Purkinje cell (primary cell): Measurements from ENCODE around the gene KDM2A. TPM values are rescaled to one million over a fixed set of nuclear protein-coding genes. Genes with fewer than 3 reads are reported as not detected.

Experiments used
- polyA plus RNA-seq: library from polyadenylated mRNA; unstranded; fragments of >200 nt; fragmentation: Nextera tagmentation; gene quantifications from 2 replicates; pipeline ENCODE4 v1.2.1, GENCODE V29; 2014

KDM2A gene
- 7.3 and 8.0 TPM in 2 replicates for polyA plus RNA-seq

DNA sequence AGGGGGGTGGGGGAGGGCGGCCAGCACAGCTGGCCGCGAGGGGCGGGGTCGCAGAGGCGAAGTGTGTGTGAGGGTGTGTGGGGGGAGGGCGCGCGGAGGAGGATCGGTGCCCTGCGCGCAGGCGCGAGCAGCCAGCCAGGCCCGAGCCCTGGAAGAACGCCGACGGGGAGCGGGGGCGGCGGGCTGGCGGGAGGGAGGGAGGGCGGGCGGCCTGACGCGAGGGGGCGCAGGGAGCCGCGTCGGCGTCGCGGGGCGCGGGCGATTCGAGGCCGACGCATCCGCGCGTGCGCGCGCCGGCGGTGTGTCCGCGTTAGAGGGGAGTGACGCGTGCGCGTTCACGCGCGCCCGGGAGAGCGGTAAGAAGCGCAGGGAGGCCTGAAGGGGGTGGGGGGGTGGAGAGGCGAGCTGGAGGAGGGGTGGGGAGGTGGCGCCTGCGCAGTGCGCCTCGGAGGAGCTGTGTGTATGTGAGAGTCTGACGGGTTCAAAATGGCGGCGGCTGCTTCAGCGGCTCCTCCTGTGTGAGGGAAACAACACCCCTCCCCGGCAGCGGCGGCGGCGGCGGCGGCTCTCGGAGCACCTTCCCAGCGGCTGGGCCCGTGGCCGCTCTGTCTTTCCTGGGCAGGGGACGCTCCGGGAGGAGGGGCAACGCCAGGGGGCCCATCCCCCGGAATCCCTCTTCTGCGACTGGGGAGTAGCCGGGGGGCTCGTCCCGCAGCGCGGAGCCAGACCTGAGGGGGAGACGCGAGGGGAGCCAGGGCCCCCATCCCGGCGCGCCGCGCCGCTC is at the start of gene KDM2A:
TSS of gene KDM2A (plus strand) at position 463 of the 784 bp plus-strand sequence. CDS start 2,054 bp downstream, outside the sequence.

DNA sequence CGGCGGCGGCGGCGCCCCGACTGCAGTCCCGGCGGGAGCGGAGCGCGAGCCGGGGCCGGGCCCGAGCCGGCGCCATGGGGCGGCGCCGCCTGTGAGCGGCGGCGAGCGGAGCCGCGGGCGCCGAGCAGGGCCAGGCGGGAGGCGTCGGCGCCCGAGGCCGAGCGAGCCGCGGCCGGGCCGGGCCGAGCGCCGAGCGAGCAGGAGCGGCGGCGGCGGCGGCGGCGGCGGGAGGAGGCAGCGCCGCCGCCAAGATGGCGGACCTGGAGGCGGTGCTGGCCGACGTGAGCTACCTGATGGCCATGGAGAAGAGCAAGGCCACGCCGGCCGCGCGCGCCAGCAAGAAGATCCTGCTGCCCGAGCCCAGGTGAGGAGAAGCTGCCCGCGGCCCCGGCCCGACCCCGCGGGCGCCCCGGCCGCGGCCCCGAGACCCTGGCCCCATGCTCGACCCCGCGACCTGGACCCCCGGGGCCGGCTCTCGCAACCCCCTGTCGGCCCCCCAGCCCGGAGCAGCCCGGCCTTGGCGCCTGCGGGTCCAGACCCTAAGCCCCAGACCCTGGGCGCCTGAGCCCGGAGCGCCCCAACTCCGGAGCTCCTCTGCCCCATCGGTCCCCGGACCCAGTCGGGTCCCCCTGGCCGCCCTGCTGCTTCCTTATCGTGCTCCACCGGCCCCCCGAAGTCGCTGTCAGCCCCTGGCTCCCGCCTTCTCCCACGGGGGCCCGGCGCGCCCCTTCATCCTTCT is 147.6 kb downstream of the KDM2A start, which contains the start of gene GRK2:
TSS of gene GRK2 (plus strand) at position 25 of the 739 bp plus-strand sequence. CDS start at position 252, 227 bp downstream.

DNA sequence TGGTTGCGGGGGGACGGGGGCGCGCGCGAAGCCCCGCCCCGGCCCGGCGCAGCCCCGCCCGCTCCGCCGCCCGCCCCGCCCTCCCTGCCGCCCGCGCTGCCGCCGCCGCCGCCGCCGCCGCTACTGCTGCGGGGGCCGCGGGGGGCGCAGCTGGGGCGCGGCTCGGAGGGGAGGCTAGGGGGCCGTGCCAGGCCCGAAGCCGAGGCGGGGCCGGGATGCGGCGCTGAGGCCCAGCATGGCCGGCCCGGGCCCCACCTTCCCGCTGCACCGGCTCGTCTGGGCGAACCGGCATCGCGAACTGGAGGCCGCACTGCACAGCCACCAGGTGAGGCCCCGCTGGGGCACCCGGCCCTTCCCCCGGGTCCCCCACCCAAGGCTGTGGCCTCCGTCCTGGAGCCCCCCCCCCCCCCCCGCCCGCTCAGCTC is 170.2 kb downstream of the KDM2A start, which contains the start of gene ANKRD13D:
TSS of gene ANKRD13D (plus strand) at position 78 of the 425 bp plus-strand sequence. CDS start at position 236, 158 bp downstream.

DNA sequence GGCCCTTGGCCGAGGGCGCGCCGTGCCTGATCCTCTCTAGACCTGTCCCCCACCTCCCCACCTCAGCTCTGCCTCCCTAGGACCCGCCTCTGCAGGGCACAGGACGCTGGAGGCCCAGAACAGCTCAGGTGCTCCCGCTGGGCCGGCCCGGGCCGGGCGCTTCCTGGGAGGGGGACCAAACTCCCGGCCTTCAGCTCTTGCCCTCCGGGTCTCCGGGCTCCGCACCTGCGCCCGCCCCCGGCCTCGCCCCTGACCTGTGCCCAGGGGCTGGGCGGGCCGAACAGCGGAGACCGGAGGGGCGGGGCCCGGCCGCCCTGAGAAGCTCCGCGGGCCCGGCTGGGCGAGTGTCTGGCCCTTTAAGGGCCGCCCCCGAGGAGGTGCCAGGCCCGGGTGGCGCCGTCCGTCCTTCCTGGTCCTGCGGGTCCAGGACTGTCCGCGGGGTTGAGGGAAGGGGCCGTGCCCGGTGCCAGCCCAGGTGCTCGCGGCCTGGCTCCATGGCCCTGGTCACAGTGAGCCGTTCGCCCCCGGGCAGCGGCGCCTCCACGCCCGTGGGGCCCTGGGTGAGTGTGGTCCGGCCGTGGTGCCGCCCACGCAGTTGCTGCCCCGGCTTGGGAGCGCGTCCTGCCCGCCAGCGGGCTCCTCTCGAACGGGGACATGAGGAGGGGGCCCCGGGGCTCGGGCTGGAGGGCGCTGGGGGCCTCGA is 184.2 kb downstream of the KDM2A start, which contains the start of gene SSH3:
TSS of gene SSH3 (plus strand) at position 399 of the 703 bp plus-strand sequence. CDS start at position 495, 96 bp downstream.

Other genes starting within 250 kb of the KDM2A start
- 6.6 and 10.7 TPM in 2 replicates for gene PC, start 160.9 kb upstream of the KDM2A start, polyA plus RNA-seq
- gene C11orf86, start 144.0 kb upstream of the KDM2A start, polyA plus RNA-seq: not detected in 2 replicates
- gene SYT12, start 96.1 kb upstream of the KDM2A start, polyA plus RNA-seq: 3.3 and 3.8 TPM in 2 replicates
- not detected in 2 replicates for gene RHOD, start 62.4 kb upstream of the KDM2A start, polyA plus RNA-seq
- gene GRK2, start 147.2 kb downstream of the KDM2A start, polyA plus RNA-seq: 1.1 and 1.2 TPM in 2 replicates
- 0.63 and 4.3 TPM in 2 replicates for gene ANKRD13D, start 170.0 kb downstream of the KDM2A start, polyA plus RNA-seq
- gene SSH3, start 184.3 kb downstream of the KDM2A start, polyA plus RNA-seq: 3.2 TPM in 1 of 2 replicates, not detected in the other
- 4.0 TPM in 1 of 2 replicates, not detected in the other for gene POLD4, start 234.3 kb downstream of the KDM2A start, polyA plus RNA-seq